ENCODE data around the gene ARHGAP6. TPM values are rescaled to one million over a fixed set of nuclear protein-coding genes. Genes with fewer than 3 reads are reported as not detected.

ARHGAP6 gene
- total and polyA plus RNA-seq, 2 experiments from 2014 or later: 0.26 to 0.59 TPM

- Mint-ChIP-seq H3K9me3 (no peaks in the 10 kb centered on the region), H3K4me3 (no peak overlapping the region), H3K27me3 (ENCODE audit: insufficient read depth, low read depth, poor library complexity) (peaks cover 24% of the 10 kb centered on the region), H3K4me1 (no peaks in the 10 kb centered on the region), H3K36me3 (ENCODE audit: low read depth) (no peaks in the 10 kb centered on the region), H3K27ac (no peak overlapping the region)
- DNase-seq (ENCODE audit: low spot score) (no peak), ATAC-seq (no peak)
- Histone ChIP-seq H3K4me2 (no peak overlapping the region), H3F3A (replicated peaks; ENCODE audit: low read depth) (no peaks in the 10 kb centered on the region), H3K4me3 (no peak overlapping the region), H3K36me3 (ENCODE audit: insufficient read depth) (no peaks in the 10 kb centered on the region), H3K27me3 (ENCODE audit: insufficient read depth) (peaks cover 29% of the 10 kb centered on the region), H3K27ac (ENCODE audit: low read depth) (no peak overlapping the region), H3K4me1 (ENCODE audit: insufficient read depth) (no peaks in the 10 kb centered on the region), H3K79me2 (replicated peaks; ENCODE audit: insufficient read depth) (no peaks in the 10 kb centered on the region), H2AFZ (no peak overlapping the region), H4K20me1 (replicated peaks; ENCODE audit: insufficient read depth) (no peaks in the 10 kb centered on the region), H3K9me2 (ENCODE audit: insufficient read depth) (no peaks in the 10 kb centered on the region)
- TF ChIP-seq STAT1 (IDR thresholded peaks at IDR 0.05; ENCODE audit: unreplicated experiment) (no peak), EZH2 (IDR thresholded peaks at IDR 0.05; ENCODE audit: low read depth, unreplicated experiment) (no peak), CREB1 (CRISPR knock-in tag; IDR thresholded peaks at IDR 0.05; ENCODE audit: low read depth) (no peak), POLR2AphosphoS5 (IDR thresholded peaks at IDR 0.05; ENCODE audit: low read depth) (no peak), NANOG (IDR thresholded peaks at IDR 0.05; ENCODE audit: borderline replicate concordance) (no peak), CTCF (conservative IDR thresholded peaks at IDR 0.05; ENCODE audit: low read depth in 2 of 2) (no peak)
These were observed 108.6 kb downstream of the ARHGAP6 start for GRCh38 chrX:11557120-11557519.

- H3K9me3 Mint-ChIP-seq: no peaks in the 10 kb centered on the region
- H3K27me3 Mint-ChIP-seq (ENCODE audit: insufficient read depth, low read depth, poor library complexity): peaks cover 18% of the 10 kb centered on the region
- no peak overlapping the region for H3K27ac Mint-ChIP-seq
- no peak for TF ChIP-seq NANOG (IDR thresholded peaks at IDR 0.05; ENCODE audit: borderline replicate concordance)
- no peak for TF ChIP-seq EZH2 (IDR thresholded peaks at IDR 0.05; ENCODE audit: low read depth, unreplicated experiment)
- no peak for TF ChIP-seq JUNB (IDR thresholded peaks at IDR 0.05; ENCODE audit: unreplicated experiment)
- no peak for TF ChIP-seq CREB1 (CRISPR knock-in tag; IDR thresholded peaks at IDR 0.05; ENCODE audit: low read depth)
- TF ChIP-seq STAT1 (IDR thresholded peaks at IDR 0.05; ENCODE audit: unreplicated experiment): no peak
- TF ChIP-seq ZNF114 (CRISPR knock-in tag; IDR thresholded peaks at IDR 0.05): no peak
- TF ChIP-seq REST (IDR thresholded peaks at IDR 0.05; ENCODE audit: unreplicated experiment): no peak
- TF ChIP-seq POLR2AphosphoS5 (IDR thresholded peaks at IDR 0.05; ENCODE audit: low read depth): no peak
- no peak for TF ChIP-seq ZNF462 (CRISPR knock-in tag; IDR thresholded peaks at IDR 0.05)
These were observed 110.0 kb downstream of the ARHGAP6 start for GRCh38 chrX:11555759-11556158.

More at GRCh38 chrX:11555759-11556158, 110.0 kb downstream of the ARHGAP6 start:
- no peaks in the 10 kb centered on the region for H3K36me3 ChIP-seq (ENCODE audit: insufficient read depth)
- H3F3A ChIP-seq (replicated peaks; ENCODE audit: low read depth): no peaks in the 10 kb centered on the region
- H3K36me3 Mint-ChIP-seq (ENCODE audit: low read depth): no peaks in the 10 kb centered on the region
- no peaks in the 10 kb centered on the region for H4K20me1 ChIP-seq (replicated peaks; ENCODE audit: insufficient read depth)
- H3K27ac ChIP-seq (ENCODE audit: low read depth): no peak overlapping the region
- no peak overlapping the region for H3K4me2 ChIP-seq
- H3K79me2 ChIP-seq (replicated peaks; ENCODE audit: insufficient read depth): no peaks in the 10 kb centered on the region
- H3K4me3 Mint-ChIP-seq: no peak overlapping the region
- ATAC-seq (no peak), DNase-seq (ENCODE audit: low spot score) (no peak)
- no peaks in the 10 kb centered on the region for H3K4me1 ChIP-seq (ENCODE audit: insufficient read depth)
- H2AFZ ChIP-seq: no peak overlapping the region
- H3K27me3 ChIP-seq (ENCODE audit: insufficient read depth): peaks cover 15% of the 10 kb centered on the region
- H3K9me2 ChIP-seq (ENCODE audit: insufficient read depth): no peaks in the 10 kb centered on the region
- H3K4me1 Mint-ChIP-seq: no peaks in the 10 kb centered on the region
- no peak overlapping the region for H3K4me3 ChIP-seq
